DMS 273 treated with DMSO at 0.1 percent for 48 hours (cell line): ENCODE results near the gene CSK.

ENCODE experiments used
- DNase-seq: peaks from one replicate; lab custom pipeline; 2025; lab: John Stamatoyannopoulos, UW

Gene CSK

GRCh38 chr15:74826364-74826819 is 44.5 kb downstream of the CSK start, which contains the start of gene CPLX3:
TSS of gene CPLX3 (plus strand) at chr15:74826627. CDS start at chr15:74826704, 77 bp downstream.
- DNase-seq: no peak

DNA sequence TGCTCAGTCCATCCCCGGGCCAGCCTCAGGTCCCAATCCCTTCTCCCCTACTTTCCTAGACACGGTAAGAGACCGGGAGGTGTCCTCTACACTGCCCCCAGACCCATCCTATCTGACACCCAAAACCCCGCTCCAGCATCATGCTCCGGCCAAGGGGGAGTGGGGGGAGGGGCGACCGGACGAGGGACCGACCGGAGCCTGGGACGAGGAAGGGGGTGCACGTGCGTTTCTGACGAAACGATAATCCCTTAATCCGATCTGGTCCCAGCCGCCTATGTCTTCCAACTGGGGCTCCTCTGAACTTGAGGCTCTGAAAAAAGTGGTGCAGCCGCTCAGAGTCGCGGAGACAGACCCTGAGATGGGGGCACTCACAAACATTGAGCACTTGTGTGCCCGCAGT is 45.0 kb downstream of the CSK start:
- no peak for DNase-seq

GRCh38 chr15:74827614-74828013 is 45.7 kb downstream of the CSK start:
- no peak for DNase-seq

DNA sequence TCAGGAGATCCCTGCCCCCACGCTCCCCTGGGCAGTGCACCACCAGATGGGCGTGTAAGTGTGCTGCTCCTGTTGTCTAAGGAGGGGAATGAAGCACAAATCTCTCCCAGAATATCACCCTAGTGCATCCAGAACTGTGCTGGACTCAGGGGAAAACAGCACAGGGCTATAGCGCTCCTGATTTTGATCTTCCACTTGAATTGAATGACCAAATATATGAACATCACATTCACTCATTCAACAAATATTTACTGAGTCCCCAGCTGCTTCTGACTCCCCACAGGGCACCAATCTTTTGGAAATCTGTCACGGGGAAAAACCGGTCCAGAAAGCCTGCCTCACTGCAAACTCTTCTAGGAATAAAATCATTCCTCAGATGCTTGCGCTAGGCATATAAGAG is 47.0 kb downstream of the CSK start:
- no peak for DNase-seq

DNA sequence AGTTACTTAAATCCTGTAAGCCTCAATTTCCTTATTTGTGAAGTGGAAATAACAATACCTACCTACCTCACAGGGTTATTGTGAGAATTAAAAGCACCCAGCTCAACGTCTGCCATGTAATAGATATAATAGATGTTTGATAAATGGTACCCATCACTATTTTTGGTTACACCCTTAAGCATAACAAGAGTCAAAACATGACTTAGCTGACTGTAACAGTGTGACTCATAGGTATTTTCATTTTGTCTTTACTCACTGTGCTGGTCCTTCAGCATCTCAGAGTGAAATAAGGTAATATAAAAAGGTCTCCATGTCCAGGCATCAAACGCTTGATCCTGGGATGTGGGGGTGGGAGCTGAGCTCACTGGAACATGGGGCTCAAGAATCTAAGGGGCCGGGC is 47.6 kb downstream of the CSK start:
- no peak for DNase-seq

DNA sequence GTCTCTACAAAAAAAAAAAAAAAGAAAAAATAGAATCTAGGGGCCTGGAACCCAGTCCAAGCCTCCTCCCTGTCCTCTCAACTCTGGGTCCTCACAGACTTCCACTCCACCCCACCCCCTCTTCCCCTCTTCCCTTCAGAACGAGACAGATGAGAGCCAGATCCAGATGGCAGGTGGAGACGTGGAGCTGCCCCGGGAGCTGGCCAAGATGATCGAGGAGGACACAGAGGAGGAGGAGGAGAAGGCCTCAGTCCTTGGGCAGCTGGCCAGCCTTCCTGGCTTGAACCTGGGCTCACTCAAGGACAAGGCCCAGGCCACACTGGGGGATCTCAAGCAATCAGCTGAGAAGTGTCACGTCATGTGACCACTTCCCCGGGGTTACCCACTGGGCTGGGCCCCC is 48.1 kb downstream of the CSK start:
- DNase-seq: no peak

GRCh38 chr15:74830868-74831267 is 49.0 kb downstream of the CSK start:
- peak; percentile 46 for DNase-seq

GRCh38 chr15:74831813-74832495 is 50.1 kb downstream of the CSK start:
- no peak for DNase-seq

- DNase-seq: no peak
Observed at GRCh38 chr15:74832826-74833225, 50.9 kb downstream of the CSK start.

- DNase-seq: no peak
Observed at GRCh38 chr15:74833376-74834107, 51.7 kb downstream of the CSK start.

GRCh38 chr15:74835312-74835823 is 53.5 kb downstream of the CSK start:
- DNase-seq: no peak

DNA sequence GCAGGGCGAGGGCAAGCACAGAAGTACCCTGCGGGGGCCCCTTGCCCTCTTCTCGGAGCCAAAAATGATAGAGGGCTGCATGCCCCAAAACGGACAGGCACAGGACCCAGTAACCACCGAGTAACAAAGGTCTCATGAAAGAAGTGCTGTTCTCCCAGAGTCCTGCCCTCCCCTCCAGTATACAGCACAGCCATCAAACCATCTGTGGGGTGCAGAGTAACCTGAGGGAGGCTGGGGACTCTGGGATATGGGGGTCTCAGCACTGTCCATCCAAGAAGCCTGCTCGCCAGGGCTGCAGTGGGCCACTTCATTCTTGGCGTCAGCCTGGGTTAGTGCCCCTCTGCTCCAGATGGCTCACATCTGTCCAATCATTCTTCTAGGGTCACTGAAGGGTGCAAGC is 55.0 kb downstream of the CSK start:
- no peak for DNase-seq

- DNase-seq: no peak
Observed at GRCh38 chr15:74837482-74838136, 55.7 kb downstream of the CSK start.

DNA sequence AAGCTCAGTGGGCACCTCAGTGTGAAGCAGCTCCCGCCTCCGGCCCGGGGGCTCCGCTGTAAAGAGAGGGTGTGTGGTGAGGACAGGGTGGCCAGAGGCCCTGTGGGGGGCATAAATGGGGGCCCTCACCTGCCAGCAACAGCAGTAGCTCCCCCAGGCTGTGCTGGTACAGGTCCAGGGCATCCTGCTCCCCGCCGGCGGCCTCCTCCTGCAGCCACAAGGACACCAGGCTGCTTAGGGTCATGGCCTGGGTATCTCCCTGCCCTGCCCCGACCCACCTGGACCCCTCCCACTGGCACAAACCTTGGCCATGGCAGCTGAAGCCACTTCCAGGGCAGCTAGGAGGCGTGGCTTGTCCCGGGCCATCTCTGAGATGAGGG is 56.2 kb downstream of the CSK start:
- DNase-seq: no peak

- no peak for DNase-seq
Observed at GRCh38 chr15:74838746-74839525, 57.1 kb downstream of the CSK start.

DNA sequence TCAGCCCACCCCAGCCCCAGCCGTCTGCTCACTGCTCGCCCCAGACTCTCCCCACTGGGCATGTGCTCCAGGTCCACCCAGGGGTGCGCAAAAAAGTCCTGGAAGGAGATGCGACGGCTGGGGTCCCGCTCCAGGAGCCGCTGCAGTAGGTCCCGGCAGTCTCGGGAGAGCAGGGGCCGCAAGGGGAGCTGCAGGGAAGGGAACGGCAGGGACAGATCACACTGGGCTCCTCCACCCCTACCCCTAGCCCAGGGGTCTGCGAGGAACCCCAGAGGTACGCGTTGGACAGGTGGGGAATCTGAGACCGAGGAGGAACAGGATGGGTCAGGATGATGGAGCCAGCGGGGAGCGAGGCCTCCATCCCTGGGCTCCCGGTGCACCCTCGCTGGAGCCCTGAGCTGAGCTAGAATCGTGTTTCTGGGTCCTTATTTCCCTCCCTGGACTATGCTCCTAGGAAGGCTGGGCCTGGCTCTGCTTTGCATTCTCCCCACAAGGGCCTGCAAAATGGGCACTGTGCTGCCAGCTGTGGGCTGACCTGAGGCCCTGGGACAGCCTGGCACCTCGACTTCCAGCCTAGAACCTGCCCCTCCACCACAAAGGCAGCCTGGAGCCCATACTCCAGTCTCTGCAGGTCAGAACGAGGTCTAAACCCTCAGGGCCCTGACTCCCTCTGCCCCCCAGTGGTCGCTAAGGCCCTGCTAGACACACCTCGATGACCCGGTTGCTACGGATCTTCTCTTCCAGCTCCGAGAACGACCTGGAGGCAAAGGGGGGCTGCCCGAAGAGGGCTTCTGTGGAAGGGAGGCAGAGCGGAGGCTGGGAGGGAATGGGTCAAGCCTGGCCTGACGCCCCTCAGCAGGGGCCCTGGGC is 57.9 kb downstream of the CSK start:
- DNase-seq: no peak

- no peak for DNase-seq
Observed at GRCh38 chr15:74840851-74841775, 59.2 kb downstream of the CSK start.

- no peak for DNase-seq
Observed at GRCh38 chr15:74841891-74842373, 60.1 kb downstream of the CSK start.

GRCh38 chr15:74842581-74843444 is 60.9 kb downstream of the CSK start, which contains the start of gene ULK3:
TSS of gene ULK3 (minus strand) at chr15:74843156. CDS start at chr15:74843105, 51 bp downstream.
- peak; percentile 59 for DNase-seq
